ENCODE results near the gene CCDC12. TPM values are rescaled to one million over a fixed set of nuclear protein-coding genes. Genes with fewer than 3 reads are reported as not detected.

Gene CCDC12
- total RNA-seq (10 to 100 TPM; 59.6 to 66.6 TPM), polyA plus RNA-seq (ENCODE audit: insufficient read depth, low read depth, low replicate concordance) (43.3 TPM)
- long read RNA-seq, donor 1, transcript CCDC12-211 (1 exons, 2,412 nt): major isoform, 15 of 54 reads
- long read RNA-seq, donor 1, partial matches to known transcripts: 39 of 54 reads
- long read RNA-seq, donor 1, other reads (novel, unspliced or antisense): 0 of 54 reads
- long read RNA-seq, donor 2, transcript CCDC12-211 (1 exons, 2,412 nt): major isoform, 6 of 20 reads
- long read RNA-seq, donor 2, partial matches to known transcripts: 14 of 20 reads
- long read RNA-seq, donor 2, other reads (novel, unspliced or antisense): 0 of 20 reads

GRCh38 chr3:46976326-46977190 lies at the start of gene CCDC12:
Gene CCDC12 (minus strand): TSS chr3:46976745. CDS start chr3:46976732, 13 bp downstream.
- intact Hi-C loops (cut with DNase I; ENCODE audit: low total_unique reads): no loop called here
- Histone ChIP-seq H3K9me3 (no peaks in the 10 kb centered on the region), H3K4me3 (peak within 1 kb of the TSS; percentile 83 to 84), H3K36me3 (ENCODE audit: low read depth, missing control alignments) (no peaks in the 10 kb centered on the region), H3K27ac (peak within 1 kb of the TSS; percentile 94 to 97), H3K4me1 (peaks cover 17% of the 10 kb centered on the region), H3K27me3 (no peaks in the 10 kb centered on the region)
- WGBS, 2 donors: 0 to 1% methylated on average over 50 to 64 of the region's 64 CpGs
- peak; percentile 16 for TF ChIP-seq POLR2A (IDR thresholded peaks at IDR 0.05)
- peak in 1 of 3 experiments; percentile 19 for TF ChIP-seq CTCF (IDR thresholded peaks at IDR 0.05)
- DNase-seq: peak; percentile 99

- peaks cover 8% of the 10 kb centered on the region for H3K4me1 ChIP-seq
- H3K36me3 ChIP-seq (ENCODE audit: low read depth, missing control alignments): no peaks in the 10 kb centered on the region
- DNase-seq: no peak
- no peaks in the 10 kb centered on the region for H3K27me3 ChIP-seq
- no peak overlapping the region for H3K4me3 ChIP-seq
- intact Hi-C loops (cut with DNase I; ENCODE audit: low total_unique reads): no loop called here
- H3K9me3 ChIP-seq: no peaks in the 10 kb centered on the region
- TF ChIP-seq CTCF (IDR thresholded peaks at IDR 0.05) (no peak), POLR2A (IDR thresholded peaks at IDR 0.05) (no peak)
- no peak overlapping the region for H3K27ac ChIP-seq
Measured at GRCh38 chr3:47024932-47025331, 48.4 kb upstream of the CCDC12 start.

- no peak overlapping the region for H3K4me3 ChIP-seq
- no peaks in the 10 kb centered on the region for H3K27me3 ChIP-seq
- intact Hi-C loops (cut with DNase I; ENCODE audit: low total_unique reads): no loop called here
- peaks cover 5% of the 10 kb centered on the region for H3K4me1 ChIP-seq
- H3K36me3 ChIP-seq (ENCODE audit: low read depth, missing control alignments): no peaks in the 10 kb centered on the region
- DNase-seq: no peak
- no peaks in the 10 kb centered on the region for H3K9me3 ChIP-seq
- 26 to 47% methylated on average over 1 of the region's 1 CpG for WGBS, 2 donors
- no peak overlapping the region for H3K27ac ChIP-seq
- TF ChIP-seq POLR2A (IDR thresholded peaks at IDR 0.05) (no peak), CTCF (IDR thresholded peaks at IDR 0.05) (no peak)
Measured at GRCh38 chr3:47022641-47023071, 46.1 kb upstream of the CCDC12 start.

- H3K27me3 ChIP-seq: no peaks in the 10 kb centered on the region
- DNase-seq: no peak
- no peak overlapping the region for H3K27ac ChIP-seq
- no peaks in the 10 kb centered on the region for H3K9me3 ChIP-seq
- intact Hi-C loops (cut with DNase I; ENCODE audit: low total_unique reads): no loop called here
- WGBS, 2 donors: 72 to 79% methylated on average over 4 of the region's 4 CpGs
- no peaks in the 10 kb centered on the region for H3K36me3 ChIP-seq (ENCODE audit: low read depth, missing control alignments)
- no peak overlapping the region for H3K4me3 ChIP-seq
- H3K4me1 ChIP-seq: peaks cover 5% of the 10 kb centered on the region
- TF ChIP-seq CTCF (IDR thresholded peaks at IDR 0.05): no peak
Measured at GRCh38 chr3:47020311-47020710, 43.8 kb upstream of the CCDC12 start.
